Measurements from ENCODE around the gene MFAP3L.

DNA sequence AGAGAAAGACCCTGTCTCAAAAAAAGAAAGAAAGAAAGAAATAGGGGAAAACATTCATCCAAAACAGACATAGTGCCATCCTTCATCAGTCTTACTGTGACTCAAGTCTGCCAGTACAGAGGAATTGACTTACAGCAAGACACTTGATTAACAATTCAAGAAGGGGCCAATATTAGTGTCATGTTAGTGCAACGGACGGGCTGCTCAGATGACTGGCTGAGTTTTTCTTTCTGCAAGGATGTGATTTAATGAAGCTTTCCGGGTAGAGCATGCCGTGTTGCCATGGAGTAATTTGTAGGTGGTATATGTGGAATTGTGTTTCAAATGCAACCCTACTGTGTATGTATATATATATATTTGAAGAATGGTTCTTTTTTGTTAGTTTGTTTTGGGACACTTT is 12.6 kb upstream of the MFAP3L start:
- TF ChIP-seq CTCF (IDR thresholded peaks at IDR 0.05) (no peak), POLR2A (IDR thresholded peaks at IDR 0.05) (no peak)

Data from thyroid gland (tissue), 4 donors.